ENCODE data around the gene DIP2C. TPM values are rescaled to one million over a fixed set of nuclear protein-coding genes. Genes with fewer than 3 reads are reported as not detected.

Gene DIP2C
- total RNA-seq, 2 donors from 2014 or later: 13.0 to 13.7 TPM

DNA sequence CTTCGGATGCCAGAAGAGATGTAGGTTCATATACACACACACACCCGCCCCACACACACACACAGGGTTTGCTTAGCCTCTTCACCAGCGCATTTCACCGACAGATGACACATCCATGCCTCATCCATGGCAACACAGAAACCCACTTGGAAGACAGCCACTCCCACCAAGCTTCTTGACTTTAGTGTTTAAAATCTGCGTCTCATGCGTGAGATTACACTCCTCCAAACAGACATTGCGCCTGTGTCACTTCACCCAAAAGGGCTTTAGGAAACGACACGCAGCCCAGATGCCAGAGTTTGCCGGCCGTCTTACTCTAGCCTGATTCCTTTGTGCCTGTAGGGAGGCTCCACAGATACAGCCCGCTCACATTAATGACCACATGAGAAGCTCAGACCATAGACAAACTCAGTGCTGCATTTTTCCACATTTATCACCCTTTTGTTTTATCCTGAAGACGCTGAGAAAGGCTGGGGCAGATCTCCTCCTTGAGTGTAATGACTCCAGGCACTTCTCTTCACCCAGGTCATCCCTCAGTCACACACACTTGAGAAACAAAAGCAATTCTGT, 73.8 kb downstream of the DIP2C start:
- Mint-ChIP-seq H3K36me3 (ENCODE audit: low read depth) (no peaks in the 10 kb centered on the region), H3K4me3 (no peak overlapping the region), H3K27ac (peak overlapping the region; percentile 22), H3K4me1 (peaks cover 6% of the 10 kb centered on the region), H3K27me3 (ENCODE audit: insufficient read depth) (no peaks in the 10 kb centered on the region), H3K9me3 (no peaks in the 10 kb centered on the region)
- H3K4me3 ChIP-seq (ENCODE audit: low read length): no peak overlapping the region
- H3K36me3 ChIP-seq (ENCODE audit: control insufficient read depth, insufficient read depth, low read length): no peaks in the 10 kb centered on the region
- TF ChIP-seq, protein P1, sequence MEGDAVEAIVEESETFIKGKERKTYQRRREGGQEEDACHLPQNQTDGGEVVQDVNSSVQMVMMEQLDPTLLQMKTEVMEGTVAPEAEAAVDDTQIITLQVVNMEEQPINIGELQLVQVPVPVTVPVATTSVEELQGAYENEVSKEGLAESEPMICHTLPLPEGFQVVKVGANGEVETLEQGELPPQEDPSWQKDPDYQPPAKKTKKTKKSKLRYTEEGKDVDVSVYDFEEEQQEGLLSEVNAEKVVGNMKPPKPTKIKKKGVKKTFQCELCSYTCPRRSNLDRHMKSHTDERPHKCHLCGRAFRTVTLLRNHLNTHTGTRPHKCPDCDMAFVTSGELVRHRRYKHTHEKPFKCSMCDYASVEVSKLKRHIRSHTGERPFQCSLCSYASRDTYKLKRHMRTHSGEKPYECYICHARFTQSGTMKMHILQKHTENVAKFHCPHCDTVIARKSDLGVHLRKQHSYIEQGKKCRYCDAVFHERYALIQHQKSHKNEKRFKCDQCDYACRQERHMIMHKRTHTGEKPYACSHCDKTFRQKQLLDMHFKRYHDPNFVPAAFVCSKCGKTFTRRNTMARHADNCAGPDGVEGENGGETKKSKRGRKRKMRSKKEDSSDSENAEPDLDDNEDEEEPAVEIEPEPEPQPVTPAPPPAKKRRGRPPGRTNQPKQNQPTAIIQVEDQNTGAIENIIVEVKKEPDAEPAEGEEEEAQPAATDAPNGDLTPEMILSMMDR (conservative IDR thresholded peaks at IDR 0.05): no peak
- no peak overlapping the region for H3K9ac ChIP-seq (ENCODE audit: extremely low read depth, low read length, poor library complexity, severe bottlenecking)
- H3K27ac ChIP-seq (ENCODE audit: low read depth, low read length): no peak overlapping the region
- no peak for DNase-seq
- WGBS, 2 experiments (ENCODE audit: insufficient coverage in 1 of 2, insufficient read length in 1 of 2): 93 to 94% methylated on average over 11 to 13 of the region's 13 CpGs
- no peaks in the 10 kb centered on the region for H3K4me1 ChIP-seq (ENCODE audit: control insufficient read depth, insufficient read depth, low read length)
- no peaks in the 10 kb centered on the region for H3K27me3 ChIP-seq (ENCODE audit: control insufficient read depth, insufficient read depth, low read length, poor library complexity, severe bottlenecking)
- H3K9me3 ChIP-seq (ENCODE audit: control insufficient read depth, low read length): no peaks in the 10 kb centered on the region

DNA sequence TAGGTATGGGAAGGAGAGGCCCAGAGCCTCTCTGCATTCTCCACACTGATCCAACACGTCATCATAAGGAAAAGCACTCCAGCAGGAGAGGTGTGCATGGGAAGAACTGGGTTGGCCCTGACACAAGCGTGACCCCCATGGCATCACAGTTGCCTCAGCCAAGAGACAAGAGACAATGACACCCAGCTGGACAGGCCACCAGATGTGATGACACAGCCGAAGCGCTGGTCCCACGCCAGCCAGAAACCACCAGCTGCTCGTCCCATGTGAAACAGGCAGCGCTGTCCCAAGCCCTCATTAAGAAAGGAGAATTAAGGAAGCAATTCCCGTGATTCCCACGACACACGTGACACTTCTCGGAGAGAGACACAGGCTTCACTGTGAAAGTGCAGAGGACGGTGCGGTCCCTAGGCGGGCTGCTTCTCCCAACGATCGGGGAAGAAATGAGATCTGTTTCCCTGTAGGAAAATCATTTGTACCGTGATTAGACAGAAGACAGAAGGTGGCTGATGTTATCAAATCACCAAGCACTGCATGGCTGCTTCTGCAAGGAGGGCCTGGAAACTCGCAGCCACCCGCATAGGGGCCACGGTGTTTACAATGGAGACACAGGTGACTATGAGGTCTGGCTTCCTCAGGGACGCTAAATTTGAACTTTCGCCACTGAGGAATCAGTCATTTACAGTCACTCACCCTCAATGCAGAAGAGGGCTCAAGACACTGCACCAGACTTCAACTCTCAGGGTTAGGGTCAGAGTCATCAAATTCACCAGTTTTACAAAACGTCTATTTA, 74.5 kb downstream of the DIP2C start:
- Mint-ChIP-seq H3K36me3 (ENCODE audit: low read depth) (no peaks in the 10 kb centered on the region), H3K4me3 (no peak overlapping the region), H3K4me1 (peaks cover 6% of the 10 kb centered on the region), H3K27ac (peak overlapping the region; percentile 52), H3K27me3 (ENCODE audit: insufficient read depth) (no peaks in the 10 kb centered on the region), H3K9me3 (no peaks in the 10 kb centered on the region)
- TF ChIP-seq, protein P1 (conservative IDR thresholded peaks at IDR 0.05): no peak
- Histone ChIP-seq H3K27ac (ENCODE audit: low read depth, low read length) (no peak overlapping the region), H3K27me3 (ENCODE audit: control insufficient read depth, insufficient read depth, low read length, poor library complexity, severe bottlenecking) (no peaks in the 10 kb centered on the region), H3K4me3 (ENCODE audit: low read length) (no peak overlapping the region), H3K36me3 (ENCODE audit: control insufficient read depth, insufficient read depth, low read length) (no peaks in the 10 kb centered on the region), H3K4me1 (ENCODE audit: control insufficient read depth, insufficient read depth, low read length) (no peaks in the 10 kb centered on the region), H3K9me3 (ENCODE audit: control insufficient read depth, low read length) (no peaks in the 10 kb centered on the region), H3K9ac (ENCODE audit: extremely low read depth, low read length, poor library complexity, severe bottlenecking) (no peak overlapping the region)
- DNase-seq: no peak
- whole genome bisulfite sequencing, 2 experiments (ENCODE audit: insufficient coverage in 1 of 2, insufficient read length in 1 of 2): 93 to 95% methylated on average over 21 to 23 of the region's 23 CpGs

DNA sequence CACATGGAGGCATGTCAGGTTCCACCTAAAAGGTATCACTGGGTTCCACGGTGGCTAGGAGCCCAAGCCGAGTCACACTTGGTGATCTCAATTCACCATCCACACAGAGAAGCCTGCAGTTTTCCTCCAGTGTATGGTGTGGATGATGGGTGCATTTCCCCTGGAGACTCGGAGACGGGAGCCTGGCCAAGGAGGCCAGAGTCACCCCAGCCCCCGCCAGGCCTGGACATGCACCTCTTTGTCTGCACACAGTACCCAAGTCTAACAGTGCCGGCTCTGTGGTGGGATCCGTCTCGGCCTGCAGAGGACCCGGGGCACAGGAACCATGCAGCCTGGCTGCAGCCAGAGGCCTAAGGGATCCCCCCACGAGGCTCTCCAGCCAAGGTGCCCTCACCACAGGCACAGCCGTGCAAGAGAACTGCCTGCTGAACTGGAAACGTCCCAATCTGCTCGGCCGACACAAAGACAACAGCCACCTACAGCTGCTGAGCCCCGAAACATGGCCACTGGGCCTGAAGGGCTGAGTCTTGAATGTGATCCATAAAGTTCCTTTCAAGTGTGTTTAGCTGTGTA, 75.2 kb downstream of the DIP2C start:
- Mint-ChIP-seq H3K36me3 (ENCODE audit: low read depth) (no peaks in the 10 kb centered on the region), H3K27ac (peak overlapping the region; percentile 52), H3K4me1 (peaks cover 6% of the 10 kb centered on the region), H3K9me3 (no peaks in the 10 kb centered on the region), H3K27me3 (ENCODE audit: insufficient read depth) (no peaks in the 10 kb centered on the region), H3K4me3 (no peak overlapping the region)
- WGBS, 2 experiments (ENCODE audit: insufficient coverage in 1 of 2, insufficient read length in 1 of 2): 92 to 94% methylated on average over 13 to 15 of the region's 15 CpGs
- Histone ChIP-seq H3K9me3 (ENCODE audit: control insufficient read depth, low read length) (no peaks in the 10 kb centered on the region), H3K27ac (ENCODE audit: low read depth, low read length) (no peak overlapping the region), H3K27me3 (ENCODE audit: control insufficient read depth, insufficient read depth, low read length, poor library complexity, severe bottlenecking) (no peaks in the 10 kb centered on the region), H3K9ac (ENCODE audit: extremely low read depth, low read length, poor library complexity, severe bottlenecking) (no peak overlapping the region), H3K4me3 (ENCODE audit: low read length) (no peak overlapping the region), H3K36me3 (ENCODE audit: control insufficient read depth, insufficient read depth, low read length) (no peaks in the 10 kb centered on the region), H3K4me1 (ENCODE audit: control insufficient read depth, insufficient read depth, low read length) (no peaks in the 10 kb centered on the region)
- TF ChIP-seq, protein P1 (conservative IDR thresholded peaks at IDR 0.05): no peak
- DNase-seq: no peak
